GM23248 (cell line): ENCODE results near the gene VWA5B1.

Experiments used
- EZH2 ChIP-seq: fragments of 200-600 bp; sonication (generic); IDR thresholded peaks from 2 replicates; pipeline ENCODE4 v1.6.1; 2018; ENCODE audit warnings: antibody characterized with exemption, mild to moderate bottlenecking; ENCODE audit not compliant: insufficient read depth, poor library complexity, severe bottlenecking
- EZH2phosphoT487 ChIP-seq: fragments of 200-600 bp; sonication (generic); IDR thresholded peaks from 2 replicates; pipeline ENCODE4 v1.6.1; 2018; ENCODE audit warnings: antibody characterized with exemption, moderate library complexity, mild to moderate bottlenecking, low read depth; ENCODE audit not compliant: insufficient read depth

DNA sequence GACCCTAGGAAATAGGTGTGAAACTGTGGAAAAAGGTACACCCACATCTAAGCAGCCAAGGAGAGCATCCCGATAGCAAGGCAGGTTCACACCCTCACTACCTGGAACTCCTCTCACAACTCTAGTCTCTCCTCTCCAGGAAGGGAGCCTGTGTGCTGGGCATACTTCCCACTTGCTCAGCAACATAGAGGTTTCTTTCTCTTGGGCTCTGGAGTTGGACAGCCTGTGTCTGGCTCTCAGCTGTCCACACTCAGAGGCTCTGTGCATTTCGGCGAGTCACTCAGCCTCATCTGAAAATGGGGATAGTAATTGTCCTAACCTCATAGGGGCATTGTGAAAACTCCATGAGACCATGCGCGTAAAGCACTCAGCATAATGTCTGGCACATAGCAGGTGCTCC, 29.6 kb upstream of the VWA5B1 start:
- TF ChIP-seq EZH2phosphoT487 (no peak), EZH2 (no peak)
